Mesodermal cell (in vitro differentiated cells): ENCODE data around the gene HAP1.
"Not testable (repeated sequence)": the region's sequence is repeated elsewhere in the genome, so short reads cannot be mapped to it uniquely, and the experiment has no call there.

Source experiments
- H3K27ac ChIP-seq: 2 replicates; pipeline ENCODE4 v1.7.0; 2013; ENCODE audit warnings: mild to moderate bottlenecking, low read depth, low read length, moderate library complexity; ENCODE audit not compliant: severe bottlenecking
- H3K36me3 ChIP-seq: 2 replicates; pipeline ENCODE4 v1.7.1; 2013; ENCODE audit warnings: mild to moderate bottlenecking, low read length, moderate library complexity; ENCODE audit not compliant: control insufficient read depth, insufficient read depth
- H3K4me1 ChIP-seq: one replicate; pipeline ENCODE4 v1.7.1; 2013; ENCODE audit warnings: mild to moderate bottlenecking, low read length; ENCODE audit not compliant: insufficient read depth, control insufficient read depth, poor library complexity, severe bottlenecking
- H3K4me3 ChIP-seq: 2 replicates; pipeline ENCODE4 v1.7.0; 2013; ENCODE audit warnings: low read length, control low read depth, mild to moderate bottlenecking; ENCODE audit not compliant: insufficient read depth, poor library complexity, severe bottlenecking; ENCODE audit errors: extremely low read depth
- H3K9me3 ChIP-seq: 2 replicates; pipeline ENCODE4 v1.7.1; 2013; ENCODE audit warnings: mild to moderate bottlenecking, low read length, moderate library complexity; ENCODE audit not compliant: control insufficient read depth
- WGBS, 2 experiments: methylation state at CpG; one replicate each; pipeline ENCODE4 v1.1.5; 2013; ENCODE audit warnings: missing lambda C conversion rate in 2 of 2; ENCODE audit not compliant: insufficient coverage in 2 of 2; 5-methylcytosine and 5-hydroxymethylcytosine counted together

Gene HAP1

GRCh38 chr17:41702712-41703111 lies 31.7 kb downstream of the HAP1 start:
- 94 to 96% methylated on average over 5 to 7 of the region's 8 CpGs for WGBS, 2 experiments
- peaks cover 12% of the 10 kb centered on the region for H3K4me1 ChIP-seq
- no peaks in the 10 kb centered on the region for H3K9me3 ChIP-seq
- H3K4me3 ChIP-seq, result no peak overlapping the region
- no peaks in the 10 kb centered on the region for H3K36me3 ChIP-seq
- H3K27ac ChIP-seq, result no peak overlapping the region

- H3K4me1 ChIP-seq, H3K27ac ChIP-seq, H3K4me3 ChIP-seq, H3K9me3 ChIP-seq, H3K36me3 ChIP-seq: not testable (repeated sequence)
- 94 to 100% methylated on average over 2 of the region's 3 CpGs for WGBS, 2 experiments
Observed at GRCh38 chr17:41700843-41701242, 33.6 kb downstream of the HAP1 start.

GRCh38 chr17:41697122-41697962 lies 37.1 kb downstream of the HAP1 start:
- Histone ChIP-seq H3K9me3 (no peaks in the 10 kb centered on the region), H3K4me3 (no peak overlapping the region), H3K36me3 (peaks cover 27% of the 10 kb centered on the region), H3K4me1 (no peaks in the 10 kb centered on the region), H3K27ac (no peak overlapping the region)
- 81 to 83% methylated on average over 4 to 5 of the region's 6 CpGs for WGBS, 2 experiments

GRCh38 chr17:41695954-41696757 lies 38.3 kb downstream of the HAP1 start:
- Histone ChIP-seq H3K27ac (no peak overlapping the region), H3K4me3 (no peak overlapping the region), H3K4me1 (no peaks in the 10 kb centered on the region), H3K9me3 (no peaks in the 10 kb centered on the region), H3K36me3 (peaks cover 39% of the 10 kb centered on the region)
- 74% methylated on average over 3 to 6 of the region's 11 CpGs for WGBS, 2 experiments

GRCh38 chr17:41695134-41695661 lies 39.2 kb downstream of the HAP1 start:
- WGBS, 2 experiments, result 92 to 96% methylated on average over 4 to 7 of the region's 7 CpGs
- Histone ChIP-seq H3K36me3 (peaks cover 48% of the 10 kb centered on the region), H3K9me3 (no peaks in the 10 kb centered on the region), H3K27ac (no peak overlapping the region), H3K4me3 (no peak overlapping the region), H3K4me1 (no peaks in the 10 kb centered on the region)

GRCh38 chr17:41692722-41693521 lies 41.5 kb downstream of the HAP1 start:
- peaks cover 2% of the 10 kb centered on the region for H3K4me1 ChIP-seq
- H3K9me3 ChIP-seq, result no peaks in the 10 kb centered on the region
- no peak overlapping the region for H3K4me3 ChIP-seq
- H3K27ac ChIP-seq, result peak overlapping the region; percentile 41
- 99% methylated on average over 10 to 11 of the region's 11 CpGs for WGBS, 2 experiments
- H3K36me3 ChIP-seq, result peaks cover 57% of the 10 kb centered on the region

GRCh38 chr17:41691031-41691777 lies 43.2 kb downstream of the HAP1 start:
- WGBS, 2 experiments, result 91 to 96% methylated on average over 7 to 8 of the region's 10 CpGs
- H3K4me3 ChIP-seq, result peak overlapping the region; percentile 14
- H3K4me1 ChIP-seq, result peaks cover 5% of the 10 kb centered on the region
- peaks cover 57% of the 10 kb centered on the region for H3K36me3 ChIP-seq
- H3K9me3 ChIP-seq, result peaks cover 3% of the 10 kb centered on the region
- H3K27ac ChIP-seq, result peak overlapping the region; percentile 66

GRCh38 chr17:41690497-41690896 lies 43.9 kb downstream of the HAP1 start:
- peaks cover 5% of the 10 kb centered on the region for H3K4me1 ChIP-seq
- peak overlapping the region; percentile 93 for H3K4me3 ChIP-seq
- 100% methylated on average over 1 of the region's 2 CpGs for WGBS, 2 experiments
- peak overlapping the region; percentile 100 for H3K27ac ChIP-seq
- H3K9me3 ChIP-seq, result peaks cover 3% of the 10 kb centered on the region
- peaks cover 57% of the 10 kb centered on the region for H3K36me3 ChIP-seq

GRCh38 chr17:41689497-41690299 lies 44.7 kb downstream of the HAP1 start:
- Histone ChIP-seq H3K36me3 (peaks cover 53% of the 10 kb centered on the region), H3K27ac (peak overlapping the region; percentile 100), H3K4me1 (peaks cover 5% of the 10 kb centered on the region), H3K9me3 (peaks cover 3% of the 10 kb centered on the region), H3K4me3 (peak overlapping the region; percentile 93)
- WGBS, 2 experiments, result 7 to 8% methylated on average over 18 to 25 of the region's 27 CpGs
